Jurkat, Clone E6-1 (cell line): ENCODE results near the gene ROPN1B.
"Not testable (repeated sequence)": the region's sequence is repeated elsewhere in the genome, so short reads cannot be mapped to it uniquely, and the experiment has no call there.

Experiments used
- DNase-seq: peaks from one replicate; pipeline ENCODE4 v3.0.0-alpha.2; 2011; ENCODE audit warnings: low read depth, low spot score
- H3K4me3 ChIP-seq: 2 replicates; pipeline ENCODE4 v1.5.1; 2011; ENCODE audit warnings: mild to moderate bottlenecking, low read length, control low read depth, moderate library complexity

ROPN1B gene

GRCh38 chr3:125957020-125957419, 12.0 kb upstream of the ROPN1B start:
- not testable (repeated sequence) for H3K4me3 ChIP-seq, DNase-seq

GRCh38 chr3:125957674-125958510, 11.1 kb upstream of the ROPN1B start:
- H3K4me3 ChIP-seq: no peak overlapping the region
- no peak for DNase-seq

- DNase-seq: no peak
These were observed 10.3 kb upstream of the ROPN1B start for GRCh38 chr3:125958511-125959316.

GRCh38 chr3:125959317-125960065, 9.5 kb upstream of the ROPN1B start:
- DNase-seq: no peak
- no peak overlapping the region for H3K4me3 ChIP-seq

More at GRCh38 chr3:125958511-125959316, 10.3 kb upstream of the ROPN1B start:
- H3K4me3 ChIP-seq: no peak overlapping the region

DNA sequence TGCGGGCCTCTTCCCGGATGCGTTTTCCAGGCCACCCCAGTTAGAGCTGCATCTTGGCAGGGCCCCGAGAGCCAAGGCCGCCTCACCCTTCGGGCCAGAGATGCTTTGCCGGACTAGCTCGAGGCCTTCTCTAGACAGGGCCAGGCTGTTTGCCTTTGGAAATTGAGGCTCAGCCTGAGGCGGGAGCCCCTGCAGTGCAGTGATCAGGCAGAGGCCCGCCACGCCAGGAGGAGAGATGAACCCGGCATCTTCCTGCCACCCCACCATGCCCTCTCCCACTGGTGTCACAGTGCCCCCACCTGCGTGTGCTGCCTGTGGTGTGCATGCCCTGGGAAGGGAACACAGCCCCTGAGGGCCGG, 8.9 kb upstream of the ROPN1B start:
- no peak overlapping the region for H3K4me3 ChIP-seq
- DNase-seq: no peak

- H3K4me3 ChIP-seq: no peak overlapping the region
- no peak for DNase-seq
These were observed 8.3 kb upstream of the ROPN1B start for GRCh38 chr3:125960456-125961288.

DNA sequence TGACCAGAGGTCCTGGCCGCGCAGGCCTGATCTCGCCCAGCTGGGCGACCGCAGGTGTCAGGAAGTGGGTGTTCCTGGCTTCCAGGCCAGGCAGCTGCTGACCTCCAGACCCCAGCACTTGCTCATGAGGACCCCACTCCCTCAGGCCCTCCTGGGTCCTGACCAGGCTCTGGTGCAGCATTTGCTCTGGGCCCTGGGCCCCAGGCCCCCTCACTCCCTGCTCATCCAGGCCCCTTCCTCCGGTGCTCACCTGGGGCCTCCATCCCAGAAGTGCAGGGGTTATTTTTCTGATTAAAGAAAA, 7.7 kb upstream of the ROPN1B start:
- DNase-seq: no peak
- no peak overlapping the region for H3K4me3 ChIP-seq

DNA sequence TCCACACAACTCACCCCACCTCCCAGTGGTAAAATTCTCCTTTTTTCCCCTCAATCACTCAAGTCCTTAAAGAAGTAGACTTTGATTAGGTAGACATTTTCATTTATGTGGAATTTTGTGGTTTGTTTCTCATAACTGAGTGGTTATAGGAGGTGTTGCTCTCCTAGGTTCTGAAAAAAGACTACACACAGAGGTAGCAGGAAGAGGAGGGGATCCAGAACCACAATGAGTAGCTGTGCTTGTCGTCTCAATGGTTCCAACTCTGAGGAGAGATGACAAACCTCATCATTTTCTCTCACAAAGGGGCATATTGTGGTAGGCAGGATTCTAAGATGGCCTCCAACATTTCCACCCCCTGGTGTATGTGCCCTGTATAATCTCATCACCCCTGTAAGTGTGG, 5.1 kb upstream of the ROPN1B start:
- not testable (repeated sequence) for DNase-seq

GRCh38 chr3:125965505-125965904, 3.5 kb upstream of the ROPN1B start:
- H3K4me3 ChIP-seq: no peak overlapping the region
- no peak for DNase-seq

More for the DNA sequence above, 5.1 kb upstream of the ROPN1B start:
- not testable (repeated sequence) for H3K4me3 ChIP-seq

DNA sequence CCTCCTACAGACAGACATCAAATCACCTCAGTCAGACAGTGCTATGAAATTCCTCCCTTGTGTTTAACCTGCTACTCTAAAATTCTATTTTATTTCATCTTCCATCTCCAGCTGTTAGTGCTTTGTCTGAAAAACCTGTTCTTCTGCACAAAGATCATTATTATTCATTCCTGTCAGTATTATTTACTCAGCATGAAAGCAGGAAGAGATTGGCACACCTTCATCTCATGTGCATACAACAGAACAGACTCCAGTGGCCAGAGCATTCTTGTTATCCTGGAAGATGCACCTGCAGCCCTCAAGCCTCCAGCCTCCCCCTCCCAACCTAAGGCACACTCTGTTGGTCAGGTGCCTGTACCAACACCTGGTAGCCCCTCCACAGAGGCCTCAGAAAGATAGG, 1.8 kb upstream of the ROPN1B start:
- H3K4me3 ChIP-seq: no peak overlapping the region
- no peak for DNase-seq

DNA sequence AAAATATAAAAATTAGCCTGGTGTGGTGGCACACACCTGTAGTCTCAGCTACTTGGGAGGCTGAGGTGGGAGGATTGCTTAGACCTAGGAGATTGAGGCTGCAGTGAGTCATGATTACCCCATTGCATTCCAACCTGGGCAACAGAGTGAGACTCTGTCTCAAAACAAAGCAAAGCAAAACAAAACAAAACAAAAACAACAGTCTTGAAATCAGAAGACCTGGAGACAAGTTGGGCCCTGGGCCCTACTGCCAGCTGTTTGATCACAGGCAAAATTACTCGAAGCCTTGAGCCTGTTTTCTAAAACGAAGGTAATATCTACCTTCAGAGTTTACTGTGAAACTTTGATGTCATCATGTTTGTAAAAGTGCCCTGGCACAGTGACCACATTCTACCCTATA, 857 bp upstream of the ROPN1B start:
- not testable (repeated sequence) for H3K4me3 ChIP-seq, DNase-seq

- not testable (repeated sequence) for H3K4me3 ChIP-seq, DNase-seq
These were observed 3.3 kb downstream of the ROPN1B start for GRCh38 chr3:125971997-125972944.

DNA sequence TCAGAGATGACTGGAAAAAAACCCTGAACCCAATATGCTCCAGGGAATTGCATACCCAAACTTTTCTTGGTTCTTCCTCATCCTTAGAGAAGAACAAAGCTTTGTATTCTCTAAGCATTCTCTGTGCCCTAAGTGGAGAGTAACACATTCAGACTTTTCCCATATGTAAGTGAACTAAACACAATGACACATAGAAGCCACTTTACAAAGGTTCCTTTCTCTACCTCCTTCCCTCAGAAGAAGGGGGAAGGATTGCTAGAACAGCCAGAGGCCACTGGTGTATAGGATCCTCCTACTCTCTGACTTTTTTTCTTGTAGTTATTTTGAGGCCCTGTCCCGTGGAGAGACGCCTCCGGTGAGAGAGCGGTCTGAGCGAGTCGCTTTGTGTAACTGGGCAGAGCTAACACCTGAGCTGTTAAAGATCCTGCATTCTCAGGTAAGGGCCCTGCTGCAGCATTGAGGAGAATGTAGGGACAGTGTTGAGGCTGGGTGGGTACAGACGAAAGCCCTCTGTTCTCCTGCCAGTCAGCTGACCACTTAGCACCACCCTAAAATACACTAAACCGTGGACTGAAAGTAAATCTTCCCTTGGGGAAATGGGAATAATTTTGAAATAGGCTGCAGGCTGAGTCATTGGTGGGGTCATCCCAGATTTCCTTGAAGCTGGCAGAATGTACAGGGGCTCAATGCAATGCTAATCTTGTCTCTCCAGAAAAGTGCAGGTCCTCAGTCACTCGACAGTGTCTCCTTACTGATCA, 6.4 kb downstream of the ROPN1B start:
- not testable (repeated sequence) for DNase-seq, H3K4me3 ChIP-seq

- H3K4me3 ChIP-seq, DNase-seq: not testable (repeated sequence)
These were observed 7.0 kb downstream of the ROPN1B start for GRCh38 chr3:125976003-125976390.

GRCh38 chr3:125977104-125977503, 8.1 kb downstream of the ROPN1B start:
- not testable (repeated sequence) for H3K4me3 ChIP-seq, DNase-seq

DNA sequence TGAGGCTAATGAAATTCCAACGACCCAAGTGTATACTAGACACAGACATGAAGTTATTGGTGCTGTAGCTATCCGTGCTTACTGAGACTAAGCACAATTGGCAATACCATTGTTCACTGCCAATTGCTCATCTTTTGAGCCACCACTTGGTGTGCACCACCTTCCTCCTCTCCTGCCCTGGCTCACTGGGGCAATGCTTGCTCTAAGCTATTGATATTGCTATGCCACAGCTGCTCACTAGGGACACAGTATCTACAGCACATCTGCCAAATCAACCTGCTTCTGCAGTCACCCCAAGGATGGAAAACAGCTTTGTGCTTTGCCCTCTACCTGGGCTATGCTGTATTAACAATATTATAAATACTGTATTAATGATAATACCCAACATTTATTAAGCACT, 16.0 kb downstream of the ROPN1B start:
- not testable (repeated sequence) for DNase-seq, H3K4me3 ChIP-seq

GRCh38 chr3:125990253-125990970, 21.4 kb downstream of the ROPN1B start:
- peak overlapping the region; percentile 59 for H3K4me3 ChIP-seq
- peak; percentile 32 for DNase-seq
